Measurements from ENCODE around the gene RAB3C.

- no peak for TF ChIP-seq POLR2A (IDR thresholded peaks at IDR 0.05)
- TF ChIP-seq, protein P1, sequence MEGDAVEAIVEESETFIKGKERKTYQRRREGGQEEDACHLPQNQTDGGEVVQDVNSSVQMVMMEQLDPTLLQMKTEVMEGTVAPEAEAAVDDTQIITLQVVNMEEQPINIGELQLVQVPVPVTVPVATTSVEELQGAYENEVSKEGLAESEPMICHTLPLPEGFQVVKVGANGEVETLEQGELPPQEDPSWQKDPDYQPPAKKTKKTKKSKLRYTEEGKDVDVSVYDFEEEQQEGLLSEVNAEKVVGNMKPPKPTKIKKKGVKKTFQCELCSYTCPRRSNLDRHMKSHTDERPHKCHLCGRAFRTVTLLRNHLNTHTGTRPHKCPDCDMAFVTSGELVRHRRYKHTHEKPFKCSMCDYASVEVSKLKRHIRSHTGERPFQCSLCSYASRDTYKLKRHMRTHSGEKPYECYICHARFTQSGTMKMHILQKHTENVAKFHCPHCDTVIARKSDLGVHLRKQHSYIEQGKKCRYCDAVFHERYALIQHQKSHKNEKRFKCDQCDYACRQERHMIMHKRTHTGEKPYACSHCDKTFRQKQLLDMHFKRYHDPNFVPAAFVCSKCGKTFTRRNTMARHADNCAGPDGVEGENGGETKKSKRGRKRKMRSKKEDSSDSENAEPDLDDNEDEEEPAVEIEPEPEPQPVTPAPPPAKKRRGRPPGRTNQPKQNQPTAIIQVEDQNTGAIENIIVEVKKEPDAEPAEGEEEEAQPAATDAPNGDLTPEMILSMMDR (IDR thresholded peaks at IDR 0.05): no peak
Measured at GRCh38 chr5:58759745-58760144, 176.9 kb downstream of the RAB3C start.

All from right lobe of liver (tissue), 4 donors.